ENCODE measurements around the gene KRTAP10-12.
A peak's percentile ranks its signal among the peaks of the same experiment; 100 is the strongest.

Gene KRTAP10-12

GRCh38 chr21:44712203-44713028 is 15.4 kb downstream of the KRTAP10-12 start:
- DNase-seq: peak in 1 of 2 donors; percentile 2

GRCh38 chr21:44713130-44713529 is 16.2 kb downstream of the KRTAP10-12 start:
- DNase-seq: no peak

DNA sequence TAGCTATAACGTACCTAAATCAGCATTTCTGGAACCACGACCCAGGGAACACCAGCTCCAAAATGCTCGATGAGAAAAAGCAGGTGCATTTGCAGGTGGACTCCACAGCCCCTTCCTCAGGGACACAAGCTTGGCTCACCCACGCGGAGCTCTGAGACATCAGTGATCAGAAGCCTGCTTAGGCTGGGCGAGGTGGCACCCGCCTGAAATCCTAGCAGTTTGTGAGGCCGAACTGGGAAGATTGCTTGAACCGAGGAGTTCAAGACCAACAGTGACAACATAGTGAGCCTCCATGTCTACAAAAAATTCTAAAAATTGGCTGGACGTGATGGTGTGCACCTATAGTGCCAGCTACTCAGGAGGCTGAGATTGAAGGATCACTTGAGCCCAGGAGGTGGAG is 16.9 kb downstream of the KRTAP10-12 start:
- DNase-seq: no peak

- DNase-seq: no peak
These were observed 17.9 kb downstream of the KRTAP10-12 start for GRCh38 chr21:44714905-44715304.

- DNase-seq: no peak
These were observed 20.0 kb downstream of the KRTAP10-12 start for GRCh38 chr21:44716984-44717383.

GRCh38 chr21:44718093-44718492 is 21.1 kb downstream of the KRTAP10-12 start:
- no peak for DNase-seq

DNA sequence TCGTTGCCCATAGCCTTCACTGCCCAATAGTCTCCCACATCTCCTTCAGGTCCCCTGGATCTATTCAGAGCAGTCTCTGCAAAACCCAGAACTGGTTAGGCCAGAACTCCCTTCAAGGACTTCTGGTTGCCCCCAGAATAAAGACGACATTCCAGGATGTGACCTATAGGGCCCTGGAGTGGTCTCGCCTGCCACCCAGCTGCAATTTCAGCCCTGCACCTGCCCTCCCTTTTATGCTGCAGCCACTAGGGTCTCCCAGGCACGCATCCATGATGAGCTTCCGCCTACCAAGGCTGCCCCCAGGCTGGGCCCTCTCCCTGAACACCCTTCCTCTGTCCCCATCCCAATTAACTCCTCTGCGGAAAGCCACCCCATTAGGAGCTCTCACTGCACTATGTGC is 21.6 kb downstream of the KRTAP10-12 start:
- DNase-seq: no peak

- DNase-seq: no peak
These were observed 23.2 kb downstream of the KRTAP10-12 start for GRCh38 chr21:44720170-44720569.

- DNase-seq: no peak
These were observed 25.8 kb downstream of the KRTAP10-12 start for GRCh38 chr21:44722731-44723130.

- peak in 1 of 2 donors; percentile 16 for DNase-seq
These were observed 26.5 kb downstream of the KRTAP10-12 start for GRCh38 chr21:44723177-44724131.

- DNase-seq: no peak
These were observed 27.2 kb downstream of the KRTAP10-12 start for GRCh38 chr21:44724196-44724595.

GRCh38 chr21:44724926-44725325 is 28.0 kb downstream of the KRTAP10-12 start:
- no peak for DNase-seq

DNA sequence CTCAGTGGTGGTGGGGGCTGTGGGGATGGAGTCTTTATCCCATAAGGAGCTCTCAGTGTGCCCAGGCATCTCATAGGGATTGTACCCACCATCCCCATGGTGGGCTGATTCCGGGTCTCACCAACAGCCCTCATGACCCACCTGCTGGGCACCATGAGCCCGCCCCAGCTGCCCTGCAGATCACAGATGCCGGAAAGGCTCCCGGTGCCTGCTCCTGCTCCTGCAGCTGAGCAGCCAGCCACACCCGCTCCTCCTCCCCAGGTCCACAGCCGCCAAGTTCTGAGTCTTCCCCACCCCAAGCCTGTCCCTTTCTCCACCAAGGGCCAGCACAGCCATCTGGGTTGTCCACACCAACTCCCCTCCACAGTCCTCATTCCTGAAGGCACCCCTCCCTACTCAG is 29.9 kb downstream of the KRTAP10-12 start:
- no peak for DNase-seq

DNA sequence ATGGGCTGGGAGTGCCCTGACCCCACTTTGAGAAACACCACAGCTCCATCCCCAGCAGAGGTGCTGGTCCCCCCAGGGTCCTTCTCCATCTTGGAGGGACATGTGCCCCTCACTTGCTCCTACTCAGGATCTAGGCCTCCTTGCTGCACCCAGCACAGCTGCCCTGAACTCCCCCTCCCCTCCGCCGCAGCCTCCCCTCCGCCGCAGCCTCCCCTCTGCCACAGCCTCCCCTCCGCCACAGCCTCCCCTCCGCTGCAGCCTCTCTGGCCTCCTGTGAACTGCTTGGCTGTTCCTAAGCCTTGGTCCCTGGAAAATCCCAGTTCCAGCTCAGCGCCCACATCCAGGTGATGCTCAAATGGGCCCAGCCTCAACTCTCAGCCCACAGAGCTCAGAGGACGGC is 30.3 kb downstream of the KRTAP10-12 start:
- no peak for DNase-seq

GRCh38 chr21:44727757-44728156 is 30.8 kb downstream of the KRTAP10-12 start:
- no peak for DNase-seq

GRCh38 chr21:44728716-44729115 is 31.7 kb downstream of the KRTAP10-12 start:
- DNase-seq: no peak

DNA sequence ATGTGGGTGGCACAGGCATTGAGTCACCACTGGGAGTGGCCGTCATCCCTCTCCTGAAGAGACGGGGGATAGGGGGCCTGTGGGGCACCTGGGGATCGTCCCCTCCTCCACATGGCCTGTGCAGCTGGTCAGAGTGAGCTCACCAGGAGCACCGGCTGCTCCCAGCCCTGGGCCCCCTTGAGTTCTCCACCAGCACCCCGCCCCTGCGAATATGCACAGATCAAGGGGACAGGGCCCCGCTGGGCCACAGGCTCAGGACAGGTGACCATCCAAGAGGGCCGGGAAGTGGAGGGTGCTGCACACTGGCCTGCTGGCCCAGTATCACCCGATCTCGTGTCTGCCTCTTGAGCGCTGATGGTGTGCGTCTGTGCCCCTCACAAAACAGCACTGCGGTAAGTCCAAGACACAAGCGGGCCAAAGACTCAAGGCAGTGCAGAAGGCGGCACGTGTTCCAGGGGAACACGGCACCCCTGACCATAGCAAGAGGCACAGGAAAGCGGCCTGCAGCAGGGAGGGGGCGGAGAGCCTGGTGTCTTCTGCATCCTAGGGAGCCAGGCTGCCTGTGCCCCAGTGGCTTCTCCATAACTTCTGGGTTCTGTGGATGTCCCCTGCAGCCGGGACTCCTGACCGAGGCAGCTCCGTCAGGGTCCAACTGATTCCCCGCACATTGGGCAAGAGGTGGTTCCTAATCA is 32.5 kb downstream of the KRTAP10-12 start:
- DNase-seq: no peak

- no peak for DNase-seq
These were observed 33.0 kb downstream of the KRTAP10-12 start for GRCh38 chr21:44730028-44730395.

GRCh38 chr21:44730951-44731579 is 34.1 kb downstream of the KRTAP10-12 start:
- no peak for DNase-seq

DNA sequence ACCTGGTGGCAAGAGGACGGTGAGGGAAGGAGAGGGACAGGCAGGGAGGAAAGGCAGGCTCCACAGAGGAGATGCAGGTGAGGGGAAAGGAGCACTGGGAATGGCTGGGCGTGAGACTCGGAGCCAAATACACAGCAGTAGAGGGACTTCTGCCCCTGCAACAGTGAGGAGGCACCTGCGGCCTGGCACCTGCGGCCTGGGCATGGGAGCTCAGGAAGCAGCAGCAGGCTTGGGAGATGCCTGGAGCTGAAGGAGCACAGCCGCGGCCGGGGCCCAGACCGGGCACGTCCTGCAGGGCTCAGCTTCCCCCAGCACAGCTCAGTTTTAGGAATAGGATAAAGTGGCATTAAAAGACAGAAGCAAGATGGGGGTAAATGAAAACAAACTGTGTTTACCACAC is 35.3 kb downstream of the KRTAP10-12 start:
- DNase-seq: no peak

- DNase-seq: no peak
These were observed 36.0 kb downstream of the KRTAP10-12 start for GRCh38 chr21:44732956-44733355.

DNA sequence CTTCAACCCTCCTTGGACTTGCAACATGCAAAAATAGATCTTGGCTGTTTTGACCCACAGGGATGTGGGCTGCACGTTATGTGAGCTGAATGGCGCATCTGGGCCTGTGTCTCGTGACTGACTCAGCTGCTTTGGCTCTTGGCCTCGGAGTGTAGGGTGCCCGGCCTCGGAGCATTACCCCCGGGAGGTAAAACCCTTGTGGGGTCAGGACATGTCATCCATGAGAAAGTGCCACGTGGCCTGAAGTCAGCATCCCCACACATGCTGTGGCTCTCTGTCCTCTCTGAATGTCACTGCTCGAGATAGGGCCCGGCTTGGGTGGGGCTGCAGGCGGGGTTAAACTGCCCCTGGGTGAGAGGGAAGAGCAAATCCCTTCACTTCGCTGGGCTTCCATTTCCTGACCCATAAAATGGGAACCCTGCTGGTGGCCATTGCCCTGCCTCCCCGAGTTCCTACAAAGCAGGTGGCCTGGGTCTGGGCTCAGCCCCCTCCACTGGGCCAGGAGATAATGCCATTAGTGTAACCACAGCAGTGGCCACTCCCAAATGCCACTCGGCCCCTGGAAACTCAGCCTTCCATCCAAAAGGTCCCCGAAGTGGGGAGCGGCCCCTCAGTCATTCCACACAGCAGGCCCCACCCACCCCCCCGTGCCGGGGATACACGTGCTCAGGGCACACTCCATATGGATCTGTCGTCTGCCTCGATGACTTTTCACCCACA is 37.2 kb downstream of the KRTAP10-12 start:
- DNase-seq: no peak
